HG03045 (cell line): ENCODE results near the gene LIPA.
"Not testable (repeated sequence)": the region's sequence is repeated elsewhere in the genome, so short reads cannot be mapped to it uniquely, and the experiment has no call there.

ENCODE experiments used
- ATAC-seq: cut with Tn5 transposase; IDR thresholded peaks from one replicate; pipeline ENCODE4 v1.9.1; 2021; ENCODE audit warnings: mild to moderate bottlenecking, moderate library complexity; ENCODE audit not compliant: unreplicated experiment

The LIPA gene

DNA sequence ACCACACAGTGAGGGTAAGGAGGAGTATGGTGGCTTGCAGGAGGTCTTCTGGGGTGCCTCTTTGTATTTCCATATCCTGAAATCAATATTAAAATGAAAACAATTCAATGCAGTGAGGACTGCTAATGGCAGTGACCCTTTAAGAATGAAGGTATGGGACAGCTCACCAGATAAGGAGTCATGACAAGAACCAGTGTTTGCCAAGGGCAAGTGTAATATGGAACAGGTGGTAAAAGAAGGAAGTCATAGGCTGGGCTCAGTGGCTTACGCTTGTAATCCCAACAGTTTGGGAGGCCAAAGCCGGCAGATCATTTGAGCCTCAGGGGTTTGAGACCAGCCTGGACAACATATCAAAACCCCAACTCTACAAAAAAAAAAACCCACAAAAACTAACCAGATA, 20.0 kb upstream of the LIPA start:
- ATAC-seq: no peak

DNA sequence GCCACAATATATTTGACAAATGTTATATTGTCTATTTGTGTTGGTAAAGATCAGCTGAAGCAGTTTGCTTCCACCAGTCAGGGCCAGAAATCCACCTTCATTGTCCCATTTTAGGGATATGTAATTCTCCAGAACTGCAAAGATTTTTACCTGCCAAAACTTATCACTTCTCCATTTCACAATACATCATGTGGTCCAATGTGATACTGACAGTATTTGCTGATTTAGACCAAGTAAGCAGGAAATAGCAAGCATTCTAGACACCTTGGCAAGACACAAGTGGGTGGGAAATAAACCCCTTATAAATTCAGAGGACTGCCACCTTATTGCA, 18.5 kb upstream of the LIPA start:
- ATAC-seq: no peak

DNA sequence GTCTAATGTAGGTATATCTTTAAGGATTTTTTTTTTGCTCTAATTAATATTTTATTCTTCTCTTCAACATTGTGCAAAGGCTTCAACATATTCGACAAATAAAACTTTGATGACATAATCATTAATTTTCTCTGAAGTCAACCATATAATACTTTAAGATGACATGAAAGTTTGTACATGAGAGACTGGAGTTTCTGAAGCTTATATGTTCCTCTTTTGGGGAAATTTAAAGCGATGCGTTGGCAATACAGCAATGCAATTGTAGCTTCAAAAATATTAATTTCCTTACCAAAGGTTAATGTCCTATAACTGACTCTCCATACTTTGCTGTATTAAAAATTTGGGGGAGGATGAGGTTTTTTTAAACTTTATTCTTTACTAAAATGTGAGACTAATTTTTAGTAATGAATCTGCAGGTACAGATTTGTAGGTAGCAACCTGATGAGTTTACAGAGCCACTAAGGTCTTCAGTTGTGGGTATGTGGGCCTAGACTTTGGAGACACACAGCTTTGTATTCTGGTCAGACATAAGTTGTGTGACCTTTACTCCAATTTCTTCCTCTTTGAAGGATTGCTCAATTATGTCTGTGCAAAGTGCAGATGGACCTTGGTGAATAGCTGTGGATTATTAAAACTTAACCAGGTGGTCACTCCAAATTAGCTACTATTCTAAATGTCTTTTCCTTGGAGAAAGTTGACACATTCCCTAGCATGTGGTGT, 18.0 kb upstream of the LIPA start:
- no peak for ATAC-seq

DNA sequence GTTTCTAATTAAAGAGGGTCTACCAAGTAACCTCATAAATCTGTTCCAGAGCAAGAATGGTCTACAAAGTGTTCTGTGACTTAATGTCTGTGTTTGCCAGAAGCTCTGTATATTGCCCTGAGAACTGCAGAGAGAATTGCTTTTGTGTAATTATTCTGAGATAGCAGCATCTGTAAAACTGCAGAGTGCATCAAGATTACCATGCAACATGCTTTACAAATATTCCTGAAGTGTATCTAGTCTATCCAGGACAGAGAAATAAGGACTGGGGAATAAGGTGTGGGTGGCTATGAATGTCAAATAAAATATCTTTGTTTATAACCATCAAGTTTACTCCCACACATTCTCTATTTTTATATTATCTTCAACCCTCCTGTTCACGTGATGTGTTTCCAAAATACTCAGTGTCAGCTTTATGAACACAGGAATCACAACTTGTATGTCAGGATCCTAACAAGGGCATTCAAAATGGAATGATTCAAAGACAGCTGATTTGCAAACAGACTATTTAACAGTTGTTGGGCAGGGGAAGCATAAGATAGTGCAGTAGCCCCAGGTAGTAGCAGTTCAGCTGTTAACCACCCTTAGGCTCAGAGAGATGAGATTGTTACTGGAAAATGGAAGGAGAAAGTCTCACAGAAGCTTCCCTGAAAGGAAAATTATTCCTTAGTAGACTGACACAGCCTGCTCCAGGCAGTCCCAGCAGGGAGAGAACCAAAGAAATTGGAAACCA, 15.3 kb upstream of the LIPA start:
- ATAC-seq: no peak

DNA sequence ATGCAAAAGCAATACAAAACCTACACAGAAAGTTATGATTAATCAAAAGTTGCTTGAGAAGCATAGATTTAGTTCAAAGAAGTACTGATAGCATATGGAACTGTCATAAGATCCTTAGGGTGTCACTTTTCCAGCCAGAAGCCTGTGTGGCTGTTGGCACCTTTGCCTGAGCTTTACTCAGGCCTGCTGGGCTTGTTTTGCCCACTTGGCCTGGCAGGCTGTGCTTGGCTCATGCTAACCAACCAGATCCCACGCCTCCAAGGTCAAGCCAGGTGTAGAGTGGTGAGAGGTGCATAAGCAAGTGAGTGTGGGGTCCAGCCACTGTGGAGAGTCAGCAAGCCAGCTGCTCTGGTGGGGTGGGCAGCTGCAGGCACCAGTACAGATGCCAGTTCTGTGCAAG, 12.0 kb upstream of the LIPA start:
- no peak for ATAC-seq

DNA sequence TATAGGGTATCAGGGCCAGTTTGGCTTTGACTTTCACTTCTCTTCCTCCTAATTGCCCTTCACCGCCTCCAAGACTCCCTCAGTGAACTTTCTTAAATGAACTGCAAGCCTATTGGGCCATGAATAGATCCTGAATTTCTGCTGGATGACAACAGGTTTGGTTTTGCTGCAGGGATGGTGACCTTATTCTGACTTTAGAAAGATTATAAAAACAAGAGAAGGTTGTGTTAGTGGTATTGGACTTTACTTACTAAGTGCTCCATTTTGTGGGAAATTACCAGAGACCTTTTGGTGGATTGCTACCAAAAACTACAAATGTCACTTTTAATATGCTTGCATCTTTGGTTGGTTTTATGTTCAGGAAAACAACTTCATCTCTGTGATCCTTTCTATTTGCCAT, 11.5 kb upstream of the LIPA start:
- ATAC-seq: no peak

DNA sequence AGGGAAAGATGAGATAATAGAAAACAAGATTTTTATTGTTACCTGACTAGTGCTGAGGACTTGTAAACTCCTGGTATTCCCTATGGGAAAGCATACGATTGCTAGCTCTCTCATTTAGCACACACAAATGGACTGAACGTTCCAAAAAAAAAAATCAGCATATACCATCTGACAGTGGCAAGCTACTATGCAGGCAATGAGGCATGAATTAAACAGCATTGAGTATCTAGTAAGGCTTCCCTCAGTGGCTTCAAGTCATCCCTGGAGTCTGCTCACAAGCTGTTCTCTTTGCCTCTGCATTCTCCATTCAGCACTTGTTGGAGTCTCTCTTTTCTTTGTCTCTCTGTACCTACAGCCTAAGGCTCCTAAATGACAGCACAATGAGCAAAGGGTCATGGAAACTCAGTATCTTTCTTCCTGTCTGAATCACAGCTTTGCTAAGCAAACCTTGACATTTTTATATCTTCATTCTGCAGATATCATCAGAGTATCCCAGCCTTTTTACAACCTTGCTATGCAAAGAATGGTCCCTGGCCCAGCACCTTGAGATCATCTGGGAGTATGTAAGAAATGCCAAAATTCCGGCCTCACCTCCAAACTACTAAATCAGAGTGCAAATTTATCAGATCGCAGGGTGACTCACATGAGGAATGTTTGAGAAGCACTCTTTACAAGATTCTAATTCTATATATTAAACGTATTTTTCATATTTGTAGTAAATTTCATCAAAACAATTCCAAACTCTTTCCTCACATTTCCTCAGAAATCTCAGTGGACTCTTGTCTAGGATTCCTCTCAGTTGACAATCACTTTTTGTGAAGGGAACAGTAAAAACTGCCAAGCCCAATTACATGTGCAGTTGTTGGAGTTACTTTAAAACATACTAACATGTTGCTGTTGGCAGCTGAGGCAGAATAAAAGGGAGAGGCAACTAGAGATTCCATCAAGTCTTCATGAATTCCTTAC, 10.8 kb upstream of the LIPA start:
- ATAC-seq: no peak

DNA sequence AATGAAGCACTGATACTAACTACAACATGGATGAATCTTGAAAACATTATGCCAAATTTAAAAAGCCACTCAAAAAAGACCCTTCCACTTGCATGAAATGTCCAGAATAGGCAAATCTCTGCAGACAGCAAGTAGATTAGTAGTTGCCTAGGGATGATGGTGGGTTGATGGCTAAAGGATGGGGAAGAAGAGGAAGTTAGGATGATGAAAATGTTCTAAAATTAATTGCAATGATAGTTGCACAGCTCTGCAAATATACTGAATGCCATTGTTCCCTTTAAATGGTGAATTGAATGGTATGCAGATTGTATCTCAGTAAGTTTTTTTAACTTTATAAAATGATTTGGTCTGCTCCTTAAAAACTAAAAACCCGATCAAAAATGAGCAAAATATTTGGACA, 7.3 kb upstream of the LIPA start:
- ATAC-seq: no peak

- ATAC-seq: no peak
Measured at GRCh38 chr10:89257581-89257980, 6.0 kb upstream of the LIPA start.

- no peak for ATAC-seq
Measured at GRCh38 chr10:89256962-89257361, 5.4 kb upstream of the LIPA start.

- ATAC-seq: no peak
Measured at GRCh38 chr10:89256340-89256739, 4.8 kb upstream of the LIPA start.

DNA sequence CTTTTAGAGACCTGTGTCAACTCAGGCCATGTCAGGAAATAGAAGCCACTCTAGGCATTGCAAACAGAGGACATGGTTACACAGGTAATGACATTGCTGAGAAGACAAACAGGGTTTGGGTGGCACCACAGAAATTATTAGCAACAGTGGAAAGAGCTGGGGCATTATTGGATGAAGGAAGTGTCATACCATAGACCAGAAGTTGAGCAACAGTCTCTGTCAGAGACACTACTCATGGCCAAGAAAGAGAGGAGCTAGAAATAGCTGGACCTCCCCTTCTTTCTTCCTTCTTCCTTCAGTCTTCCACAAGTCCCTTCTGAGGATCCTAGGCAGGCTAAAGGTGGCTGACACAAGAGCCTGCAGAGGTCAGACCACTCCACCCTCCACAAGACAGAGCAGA, 4.2 kb upstream of the LIPA start:
- ATAC-seq: no peak

GRCh38 chr10:89255091-89255579, 3.6 kb upstream of the LIPA start:
- not testable (repeated sequence) for ATAC-seq

- no peak for ATAC-seq
Measured at GRCh38 chr10:89252225-89252585, 630 bp upstream of the LIPA start.

DNA sequence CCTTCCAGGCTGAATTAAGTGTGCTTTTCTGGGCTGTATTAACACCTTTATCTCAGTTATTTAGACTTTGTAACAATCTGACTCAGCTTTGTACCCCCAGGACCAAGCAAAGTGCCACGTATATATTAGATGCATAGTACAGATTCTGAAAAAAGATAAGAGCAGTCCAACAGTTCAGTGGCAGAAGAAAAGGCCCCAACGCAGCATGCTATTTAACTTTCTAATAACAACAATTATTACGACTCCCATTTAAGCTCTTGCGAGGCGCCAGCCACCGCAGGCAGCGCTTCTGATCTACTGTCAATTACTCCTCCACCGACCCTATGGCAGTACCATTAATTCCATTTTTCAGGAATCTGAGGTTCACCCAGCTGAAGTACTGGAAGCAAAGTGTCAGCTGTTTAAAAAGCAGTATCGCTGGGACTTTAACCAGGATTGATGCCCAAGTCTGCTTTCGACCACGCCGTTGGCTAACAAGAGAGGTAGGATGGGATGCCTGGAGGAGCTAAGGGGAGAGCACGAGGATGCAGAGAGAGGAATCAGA, 638 bp downstream of the LIPA start:
- no peak for ATAC-seq

DNA sequence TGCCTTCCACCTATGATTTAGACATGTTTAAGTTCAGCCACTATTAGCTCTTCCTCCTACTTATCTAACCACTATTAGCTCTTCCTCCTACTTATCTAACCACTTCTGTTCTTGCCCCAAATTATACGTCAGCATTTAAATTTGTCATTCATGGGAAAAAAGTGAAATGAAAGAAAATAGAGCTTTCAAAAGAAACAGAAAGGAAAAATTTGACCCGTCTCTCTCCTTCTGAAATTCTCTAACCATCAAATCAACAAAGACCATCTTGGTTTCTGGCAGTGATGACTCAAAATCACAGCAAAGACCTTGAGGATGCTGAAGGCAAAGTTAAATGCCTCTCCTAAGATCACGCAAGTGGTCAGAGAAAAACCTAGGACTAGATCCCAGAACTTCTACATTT, 2.6 kb downstream of the LIPA start:
- ATAC-seq: no peak

DNA sequence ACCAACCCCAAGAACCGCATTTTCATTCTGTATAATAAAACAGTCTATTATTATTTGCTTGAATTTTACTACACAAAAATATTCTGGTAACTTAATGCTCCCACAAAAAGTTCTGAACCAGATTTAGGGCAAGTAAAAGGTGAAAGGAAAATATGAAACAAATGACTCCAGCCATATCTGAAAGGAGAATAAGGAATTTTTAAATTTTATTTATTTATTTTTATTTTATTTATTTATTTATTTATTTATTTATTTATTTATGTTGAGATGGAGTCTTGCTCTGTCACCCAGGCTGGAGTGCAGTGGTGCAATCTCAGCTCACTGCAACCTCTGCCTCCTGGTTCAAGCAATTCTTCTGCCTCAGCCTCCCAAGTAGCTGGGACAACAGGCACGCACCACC, 4.0 kb downstream of the LIPA start:
- ATAC-seq: not testable (repeated sequence)

DNA sequence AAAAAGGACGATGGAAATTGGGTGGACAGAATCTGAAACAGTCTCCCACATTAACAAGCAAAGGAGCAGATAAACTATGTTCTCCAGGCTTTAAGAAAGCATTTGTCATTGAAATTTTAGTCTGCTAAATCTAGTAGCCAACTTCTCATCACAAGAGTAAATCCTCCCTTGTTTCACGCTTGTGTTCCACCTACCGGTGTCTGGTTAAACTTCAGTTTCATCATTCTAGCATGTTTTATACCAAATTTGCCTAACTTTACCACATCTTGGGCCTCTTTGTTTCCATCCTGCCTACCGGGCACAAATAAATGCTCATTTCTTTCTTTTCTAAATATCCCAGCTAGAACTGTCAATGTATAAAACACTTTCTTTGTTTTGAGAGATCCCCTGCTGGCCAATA, 5.8 kb downstream of the LIPA start:
- ATAC-seq: no peak

DNA sequence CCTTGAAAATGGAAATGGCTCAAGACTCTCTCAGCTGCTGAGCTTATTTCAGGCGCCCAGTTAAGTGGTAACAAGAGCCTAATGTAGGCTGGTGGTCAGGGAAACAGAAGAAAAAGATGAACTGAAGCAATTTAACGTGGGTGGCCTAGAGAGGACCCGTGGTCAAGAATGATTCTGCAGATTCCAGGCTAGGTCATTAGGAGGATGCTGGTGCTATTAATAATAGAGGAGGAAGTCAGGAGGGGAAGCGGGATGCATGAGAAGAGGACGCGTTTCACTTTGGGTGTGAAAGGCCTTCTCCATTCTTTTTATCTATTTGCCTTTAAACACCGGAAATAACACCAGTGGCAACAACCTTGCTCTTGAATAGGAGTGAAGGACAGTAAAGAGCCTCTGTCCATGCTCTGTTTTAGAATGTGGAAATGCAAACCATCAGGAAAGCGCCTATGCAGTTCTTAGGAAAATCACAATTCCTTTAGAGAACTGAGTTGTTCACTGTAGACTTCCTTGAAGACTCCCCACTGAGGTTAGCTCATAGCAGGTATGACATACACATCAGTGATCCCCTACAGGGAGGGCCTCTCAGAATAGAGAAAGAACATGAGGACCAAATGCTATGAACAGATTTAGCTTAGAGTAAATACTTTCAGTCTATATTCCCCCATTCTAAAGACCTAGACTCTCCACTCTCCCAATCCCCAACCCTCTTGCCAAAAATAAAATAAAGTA, 8.6 kb downstream of the LIPA start:
- ATAC-seq: no peak

DNA sequence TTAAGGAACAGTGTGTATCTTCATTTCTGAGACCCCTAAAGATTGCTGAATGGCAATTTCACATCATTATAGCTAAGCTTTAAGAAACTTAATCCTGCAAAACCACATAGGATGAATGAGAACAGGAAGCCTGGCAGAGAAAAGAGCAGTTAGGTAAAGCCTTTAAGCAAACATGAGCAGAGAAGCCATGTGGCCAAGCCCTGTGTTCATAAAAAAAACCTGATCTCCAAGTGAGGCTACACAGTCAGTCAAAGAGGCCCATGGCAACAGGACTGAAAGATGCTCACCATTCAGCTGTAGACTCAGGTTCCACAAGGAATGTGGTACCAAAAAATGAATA, 9.3 kb downstream of the LIPA start:
- no peak for ATAC-seq
